A549 (cell line): ENCODE measurements around the gene NPM3. TPM values are rescaled to one million over a fixed set of nuclear protein-coding genes. Genes with fewer than 3 reads are reported as not detected.

Experiments used
- ATAC-seq, 2 experiments: fragments of 200-7000 bp in 1 of 2; fragments of >200 bp in 1 of 2; cut with Nextera tagmentation in 1 of 2; cut with Tn5 transposase in 1 of 2; 3 replicates each; pipeline versions ENCODE4 v1.8.0 to v1.9.1; 2018 to 2020; ENCODE audit warnings: mild to moderate bottlenecking in 1 of 2, moderate library complexity in 1 of 2
- CTCF ChIA-PET: fragments of 300-600 bp; sonication (Branson Sonifier 250); formaldehyde crosslinking; extraction: SDS; loops from one replicate; lab custom pipeline; 2021; ENCODE audit warnings: antibody characterized with exemption, inconsistent platforms; lab: Yijun Ruan, JAX
- POLR2A ChIA-PET: fragments of 350-600 bp; formaldehyde crosslinking; extraction: SDS; loops from one replicate; lab custom pipeline; 2021; ENCODE audit warnings: antibody characterized with exemption, inconsistent platforms; lab: Yijun Ruan, JAX
- DNase-seq, 2 experiments: peaks; one replicate each; pipeline versions ENCODE4 v3.0.0 to v3.0.0-alpha.2; 2011 to 2016; ENCODE audit warnings: low read depth in 1 of 2, low spot score in 1 of 2
- FAIRE-seq: peaks from 2 replicates; lab custom pipeline; 2011; peaks lifted over from hg19 to GRCh38; lab: Jason Lieb, UNC
- H3K27ac ChIP-seq, 2 experiments: fragments of >200 bp; sonication (Bioruptor Twin); formaldehyde crosslinking; 3 replicates each; pipeline ENCODE4 v1.5.1; 2016 to 2017
- H3K4me1 ChIP-seq: fragments of >200 bp; sonication (Bioruptor Twin); formaldehyde crosslinking; 3 replicates; pipeline ENCODE4 v1.6.1; 2016
- H3K4me2 ChIP-seq: fragments of >200 bp; sonication (Bioruptor Twin); formaldehyde crosslinking; 3 replicates; pipeline ENCODE4 v1.6.1; 2016
- H3K4me3 ChIP-seq: fragments of >200 bp; sonication (Bioruptor Twin); formaldehyde crosslinking; 3 replicates; pipeline ENCODE4 v1.5.1; 2016
- H3K9me3 ChIP-seq: fragments of >200 bp; sonication (Bioruptor Twin); formaldehyde crosslinking; 3 replicates; pipeline ENCODE4 v1.6.1; 2016
- BHLHE40 ChIP-seq: IDR thresholded peaks from 2 replicates; pipeline ENCODE4 v1.6.1; 2012; ENCODE audit warnings: low read depth, low read length, inconsistent platforms
- CBX8 ChIP-seq: fragments of 200-600 bp; sonication (generic); IDR thresholded peaks from 2 replicates; pipeline ENCODE4 v1.6.1; 2016
- CHD2 ChIP-seq: fragments of 150-350 bp; IDR thresholded peaks from 2 replicates; pipeline ENCODE4 v1.6.1; 2014; ENCODE audit warnings: low read length; ENCODE audit not compliant: partially characterized antibody
- CHD4 ChIP-seq: fragments of 200-600 bp; sonication (generic); IDR thresholded peaks from 2 replicates; pipeline ENCODE4 v1.6.1; 2016; ENCODE audit warnings: antibody characterized with exemption, mild to moderate bottlenecking, borderline replicate concordance
- FOXS1 ChIP-seq: fragments of 250-450 bp; sonication (Bioruptor Pico); IDR thresholded peaks from 2 replicates; pipeline ENCODE4 v1.5.0; 2020; ENCODE audit warnings: mild to moderate bottlenecking, moderate library complexity
- HOXA7 ChIP-seq: fragments of 250-450 bp; sonication (Bioruptor Pico); IDR thresholded peaks from 2 replicates; pipeline ENCODE4 v1.5.0; 2020; ENCODE audit warnings: mild to moderate bottlenecking, moderate library complexity
- JUNB ChIP-seq: fragments of >200 bp; sonication (Bioruptor Twin); formaldehyde crosslinking; IDR thresholded peaks from 2 replicates; pipeline ENCODE4 v1.6.1; 2016
- KDM1A ChIP-seq: fragments of 200-600 bp; sonication (generic); IDR thresholded peaks from 2 replicates; pipeline ENCODE4 v1.6.1; 2016; ENCODE audit warnings: low read depth, mild to moderate bottlenecking
- KDM5A ChIP-seq: fragments of 200-600 bp; sonication (generic); IDR thresholded peaks from 2 replicates; pipeline ENCODE4 v1.6.1; 2016; ENCODE audit warnings: antibody characterized with exemption, mild to moderate bottlenecking
- NFE2L2 ChIP-seq: fragments of 150-350 bp; conservative IDR thresholded peaks from 2 replicates; pipeline ENCODE4 v1.6.1; 2014; ENCODE audit warnings: low read length
- NR3C1 ChIP-seq: fragments of >200 bp; sonication (Bioruptor Twin); formaldehyde crosslinking; IDR thresholded peaks from 3 replicates; pipeline ENCODE4 v1.6.1; 2017
- POLR2AphosphoS2 ChIP-seq: conservative IDR thresholded peaks from 2 replicates; pipeline ENCODE4 v1.6.1; 2012; ENCODE audit warnings: low read length, improper control_type of control experiment, inconsistent platforms
- RAD21 ChIP-seq, 2 experiments: fragments of >200 bp in 1 of 2; sonication (Bioruptor Twin) in 1 of 2; formaldehyde crosslinking in 1 of 2; IDR thresholded peaks in 1 of 2; conservative IDR thresholded peaks in 1 of 2; 2 replicates in 1 of 2; 3 replicates in 1 of 2; pipeline ENCODE4 v1.6.1; 2012 to 2018; ENCODE audit warnings: inconsistent platforms in 1 of 2
- RCOR1 ChIP-seq: fragments of 150-350 bp; IDR thresholded peaks from 2 replicates; pipeline ENCODE4 v1.6.1; 2014; ENCODE audit warnings: antibody characterized with exemption, low read length, low read depth
- RFX5 ChIP-seq: fragments of 450-650 bp; IDR thresholded peaks from 2 replicates; pipeline ENCODE4 v1.7.1; 2014; ENCODE audit warnings: antibody characterized with exemption, mild to moderate bottlenecking, moderate library complexity
- SMC3 ChIP-seq: fragments of >200 bp; sonication (Bioruptor Twin); formaldehyde crosslinking; IDR thresholded peaks from 3 replicates; pipeline ENCODE4 v1.6.1; 2018; ENCODE audit warnings: inconsistent platforms
- WGBS: methylation state at CpG from one replicate; pipeline ENCODE4 v1.1.6; 2017; ENCODE audit errors: missing lambda C conversion rate; 5-methylcytosine and 5-hydroxymethylcytosine counted together
- polyA plus RNA-seq, 4 experiments: library from polyadenylated mRNA; depleted of rRNA in 3 of 4; stranded (reverse); fragments of >200 nt; fragmentation: RNase III in 1 of 4; extraction: RNeasy Plus Mini Kit Qiagen cat#74134 plus additional on column Dnase treatment in 1 of 4; gene quantifications; 2 replicates in 3 of 4; 3 replicates in 1 of 4; pipeline ENCODE4 v1.2.3, GENCODE V29; 2011 to 2017
- TF ChIP-seq, protein P1 (sequence below): fragments of 150-350 bp; IDR thresholded peaks from 2 replicates; pipeline ENCODE4 v1.6.1; 2014; ENCODE audit warnings: low read depth, mild to moderate bottlenecking, low read length
- TF ChIP-seq, protein P2 (sequence below): fragments of >200 bp; sonication (Bioruptor Twin); formaldehyde crosslinking; IDR thresholded peaks from 3 replicates; pipeline ENCODE4 v1.5.1; 2016
- TF ChIP-seq, protein P3 (sequence below): fragments of 250-450 bp; sonication (Bioruptor Pico); IDR thresholded peaks from 2 replicates; pipeline ENCODE4 v1.5.0; 2020; ENCODE audit warnings: low read depth, mild to moderate bottlenecking, moderate library complexity
- TF ChIP-seq, protein P4 (sequence below): fragments of >200 bp; sonication (Bioruptor Twin); formaldehyde crosslinking; IDR thresholded peaks from 2 replicates; pipeline ENCODE4 v1.6.1; 2016

The NPM3 gene
- polyA plus RNA-seq, 2 of the 4 experiments (the other 2 are of a cell fraction), result 41.5 to 96.3 TPM

DNA sequence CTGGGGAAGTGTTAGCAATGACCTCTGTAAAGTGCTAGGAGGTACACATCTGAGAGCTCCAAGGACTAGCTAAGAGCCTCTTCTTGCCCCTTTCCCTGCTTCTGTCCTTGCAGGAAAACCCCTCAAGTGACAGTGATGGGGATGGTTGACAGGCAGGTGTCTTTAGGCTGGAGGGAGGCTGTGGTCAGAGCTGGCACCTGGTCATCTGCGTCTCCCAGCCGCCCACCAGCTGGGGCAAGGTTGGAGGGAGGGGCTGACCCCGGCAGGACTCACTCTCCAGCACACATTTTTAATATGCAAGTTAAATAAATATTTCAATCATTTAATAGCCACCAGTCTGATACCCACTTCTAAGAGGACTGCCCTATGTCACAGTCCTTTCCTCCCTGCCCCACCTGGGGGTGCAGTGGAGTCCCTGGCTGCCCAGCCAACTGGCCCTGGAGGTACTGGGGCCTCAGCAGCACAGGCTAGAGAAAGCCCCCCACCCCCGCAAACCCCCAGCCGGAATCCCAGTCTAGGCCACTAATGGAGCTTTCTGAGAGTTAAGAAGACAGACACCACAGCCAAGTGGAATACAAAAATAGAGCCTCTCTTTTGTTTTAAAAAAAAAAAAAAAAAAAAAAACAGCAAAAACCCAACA lies 13.6 kb downstream of the NPM3 start (continued):
- TF ChIP-seq, protein P1, sequence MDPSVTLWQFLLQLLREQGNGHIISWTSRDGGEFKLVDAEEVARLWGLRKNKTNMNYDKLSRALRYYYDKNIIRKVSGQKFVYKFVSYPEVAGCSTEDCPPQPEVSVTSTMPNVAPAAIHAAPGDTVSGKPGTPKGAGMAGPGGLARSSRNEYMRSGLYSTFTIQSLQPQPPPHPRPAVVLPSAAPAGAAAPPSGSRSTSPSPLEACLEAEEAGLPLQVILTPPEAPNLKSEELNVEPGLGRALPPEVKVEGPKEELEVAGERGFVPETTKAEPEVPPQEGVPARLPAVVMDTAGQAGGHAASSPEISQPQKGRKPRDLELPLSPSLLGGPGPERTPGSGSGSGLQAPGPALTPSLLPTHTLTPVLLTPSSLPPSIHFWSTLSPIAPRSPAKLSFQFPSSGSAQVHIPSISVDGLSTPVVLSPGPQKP, result no peak
- TF ChIP-seq RAD21 (conservative IDR thresholded peaks at IDR 0.05 in 1 of 2, IDR thresholded peaks at IDR 0.05 in 1 of 2), result no peak
- TF ChIP-seq CBX8, result no peak

DNA sequence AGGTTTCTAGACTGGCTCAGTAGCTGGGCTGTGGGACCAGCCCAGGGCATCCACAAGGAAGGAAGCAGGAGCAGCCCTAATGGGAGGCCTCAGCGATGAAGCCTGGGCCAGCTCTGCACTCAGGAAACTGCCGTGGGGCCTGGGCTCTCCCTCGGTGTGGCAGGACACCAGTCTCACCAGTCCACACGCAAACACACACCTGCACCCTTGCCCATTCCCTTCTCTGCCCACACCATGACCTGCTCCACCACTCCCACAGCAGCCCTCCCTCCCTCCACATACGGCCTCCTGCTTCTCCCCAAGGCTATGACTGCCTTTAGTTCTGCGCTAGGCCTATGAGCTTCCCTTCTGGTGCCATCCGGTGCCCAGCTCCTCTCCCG lies 14.5 kb downstream of the NPM3 start:
- TF ChIP-seq BHLHE40 (no peak), FOXS1 (CRISPR knock-in tag) (no peak), JUNB (no peak), NR3C1 (no peak), CHD4 (no peak), RAD21 (conservative IDR thresholded peaks at IDR 0.05 in 1 of 2, IDR thresholded peaks at IDR 0.05 in 1 of 2) (no peak), HOXA7 (CRISPR knock-in tag) (no peak), CHD2 (no peak), NFE2L2 (no peak), RCOR1 (no peak), CBX8 (no peak), SMC3 (no peak), KDM1A (no peak), RFX5 (no peak), KDM5A (no peak), POLR2AphosphoS2 (no peak)
- TF ChIP-seq, protein P1, result no peak
- TF ChIP-seq, protein P2, sequence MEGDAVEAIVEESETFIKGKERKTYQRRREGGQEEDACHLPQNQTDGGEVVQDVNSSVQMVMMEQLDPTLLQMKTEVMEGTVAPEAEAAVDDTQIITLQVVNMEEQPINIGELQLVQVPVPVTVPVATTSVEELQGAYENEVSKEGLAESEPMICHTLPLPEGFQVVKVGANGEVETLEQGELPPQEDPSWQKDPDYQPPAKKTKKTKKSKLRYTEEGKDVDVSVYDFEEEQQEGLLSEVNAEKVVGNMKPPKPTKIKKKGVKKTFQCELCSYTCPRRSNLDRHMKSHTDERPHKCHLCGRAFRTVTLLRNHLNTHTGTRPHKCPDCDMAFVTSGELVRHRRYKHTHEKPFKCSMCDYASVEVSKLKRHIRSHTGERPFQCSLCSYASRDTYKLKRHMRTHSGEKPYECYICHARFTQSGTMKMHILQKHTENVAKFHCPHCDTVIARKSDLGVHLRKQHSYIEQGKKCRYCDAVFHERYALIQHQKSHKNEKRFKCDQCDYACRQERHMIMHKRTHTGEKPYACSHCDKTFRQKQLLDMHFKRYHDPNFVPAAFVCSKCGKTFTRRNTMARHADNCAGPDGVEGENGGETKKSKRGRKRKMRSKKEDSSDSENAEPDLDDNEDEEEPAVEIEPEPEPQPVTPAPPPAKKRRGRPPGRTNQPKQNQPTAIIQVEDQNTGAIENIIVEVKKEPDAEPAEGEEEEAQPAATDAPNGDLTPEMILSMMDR, result no peak
- TF ChIP-seq, protein P3, sequence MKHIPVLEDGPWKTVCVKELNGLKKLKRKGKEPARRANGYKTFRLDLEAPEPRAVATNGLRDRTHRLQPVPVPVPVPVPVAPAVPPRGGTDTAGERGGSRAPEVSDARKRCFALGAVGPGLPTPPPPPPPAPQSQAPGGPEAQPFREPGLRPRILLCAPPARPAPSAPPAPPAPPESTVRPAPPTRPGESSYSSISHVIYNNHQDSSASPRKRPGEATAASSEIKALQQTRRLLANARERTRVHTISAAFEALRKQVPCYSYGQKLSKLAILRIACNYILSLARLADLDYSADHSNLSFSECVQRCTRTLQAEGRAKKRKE, result no peak
- TF ChIP-seq, protein P4, sequence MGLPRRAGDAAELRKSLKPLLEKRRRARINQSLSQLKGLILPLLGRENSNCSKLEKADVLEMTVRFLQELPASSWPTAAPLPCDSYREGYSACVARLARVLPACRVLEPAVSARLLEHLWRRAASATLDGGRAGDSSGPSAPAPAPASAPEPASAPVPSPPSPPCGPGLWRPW, result no peak
- Histone ChIP-seq H3K27ac (no peak overlapping the region), H3K4me3 (no peak overlapping the region), H3K9me3 (no peaks in the 10 kb centered on the region), H3K4me2 (no peak overlapping the region), H3K4me1 (no peaks in the 10 kb centered on the region)
- CTCF ChIA-PET, result interaction anchor here (0.8 to 9.1 kb wide), 4 partner anchors 11 to 607 kb away, joined by 3 to 102 read pairs (median 4); no protein-coding TSS in a partner anchor
- FAIRE-seq (no peak), DNase-seq (no peak), ATAC-seq (no peak; a peak in 2 of 6 replicates)
- WGBS, result 76% methylated on average over 8 of the region's 8 CpGs
- POLR2A ChIA-PET, result no interaction called here
